Measurements from ENCODE around the gene MAN1A1. TPM values are rescaled to one million over a fixed set of nuclear protein-coding genes. Genes with fewer than 3 reads are reported as not detected.
"Not testable (repeated sequence)": the region's sequence is repeated elsewhere in the genome, so short reads cannot be mapped to it uniquely, and the experiment has no call there.

Gene MAN1A1
- total RNA-seq, 1 experiment from 2014 or later, result 14.1 TPM

DNA sequence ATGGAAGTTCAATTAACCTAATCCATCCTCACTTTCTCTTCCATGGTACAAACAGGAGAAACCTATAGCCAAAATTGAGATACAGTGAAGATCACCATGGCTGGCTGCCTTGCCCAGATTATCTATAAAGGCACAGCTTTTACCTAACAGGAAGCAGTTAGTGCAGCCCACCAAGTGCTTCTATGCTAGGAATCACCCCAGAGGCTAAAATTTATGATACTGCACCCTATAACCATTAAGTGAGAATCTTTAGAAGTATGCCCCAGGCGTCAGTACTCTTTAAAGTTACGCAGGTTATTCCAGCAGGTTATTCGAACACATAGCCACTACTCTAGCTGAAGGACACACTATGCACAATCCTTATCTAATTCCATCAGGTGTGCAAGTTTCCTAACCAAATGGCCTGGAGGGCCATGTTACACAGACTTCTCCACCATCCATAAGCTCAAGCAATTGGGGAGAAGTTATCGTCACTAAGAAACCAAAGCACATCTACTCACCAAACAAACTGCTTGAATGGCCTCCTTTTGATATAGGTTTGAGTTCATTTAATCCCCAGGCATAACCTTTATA is 43.1 kb downstream of the MAN1A1 start:
- no peak for DNase-seq (ENCODE audit: low spot score)

- no peak for DNase-seq (ENCODE audit: low spot score)
Measured at GRCh38 chr6:119303164-119303887, 46.2 kb downstream of the MAN1A1 start.

- DNase-seq (ENCODE audit: low spot score), result no peak
Measured at GRCh38 chr6:119301429-119301828, 48.1 kb downstream of the MAN1A1 start.

- no peak for DNase-seq (ENCODE audit: low spot score)
Measured at GRCh38 chr6:119299694-119300093, 49.9 kb downstream of the MAN1A1 start.

DNA sequence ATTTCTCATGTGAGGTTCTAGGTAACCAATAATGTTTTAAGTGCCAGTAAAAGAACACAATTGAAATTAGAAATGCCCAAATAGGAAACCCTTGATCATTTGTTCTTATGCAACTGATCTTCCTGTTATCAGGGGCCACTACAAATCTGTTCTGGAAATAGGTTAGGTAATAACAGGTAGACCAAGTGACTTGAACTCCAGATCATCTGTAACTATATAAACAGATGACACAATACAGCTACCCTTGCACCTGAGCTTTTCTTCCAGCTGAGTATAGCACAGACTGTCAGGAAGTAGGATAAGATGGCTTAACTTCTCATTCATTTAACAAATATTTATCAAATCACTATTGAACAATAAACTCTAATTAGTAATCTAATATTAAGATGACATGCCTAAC is 52.5 kb downstream of the MAN1A1 start:
- DNase-seq (ENCODE audit: low spot score), result no peak

DNA sequence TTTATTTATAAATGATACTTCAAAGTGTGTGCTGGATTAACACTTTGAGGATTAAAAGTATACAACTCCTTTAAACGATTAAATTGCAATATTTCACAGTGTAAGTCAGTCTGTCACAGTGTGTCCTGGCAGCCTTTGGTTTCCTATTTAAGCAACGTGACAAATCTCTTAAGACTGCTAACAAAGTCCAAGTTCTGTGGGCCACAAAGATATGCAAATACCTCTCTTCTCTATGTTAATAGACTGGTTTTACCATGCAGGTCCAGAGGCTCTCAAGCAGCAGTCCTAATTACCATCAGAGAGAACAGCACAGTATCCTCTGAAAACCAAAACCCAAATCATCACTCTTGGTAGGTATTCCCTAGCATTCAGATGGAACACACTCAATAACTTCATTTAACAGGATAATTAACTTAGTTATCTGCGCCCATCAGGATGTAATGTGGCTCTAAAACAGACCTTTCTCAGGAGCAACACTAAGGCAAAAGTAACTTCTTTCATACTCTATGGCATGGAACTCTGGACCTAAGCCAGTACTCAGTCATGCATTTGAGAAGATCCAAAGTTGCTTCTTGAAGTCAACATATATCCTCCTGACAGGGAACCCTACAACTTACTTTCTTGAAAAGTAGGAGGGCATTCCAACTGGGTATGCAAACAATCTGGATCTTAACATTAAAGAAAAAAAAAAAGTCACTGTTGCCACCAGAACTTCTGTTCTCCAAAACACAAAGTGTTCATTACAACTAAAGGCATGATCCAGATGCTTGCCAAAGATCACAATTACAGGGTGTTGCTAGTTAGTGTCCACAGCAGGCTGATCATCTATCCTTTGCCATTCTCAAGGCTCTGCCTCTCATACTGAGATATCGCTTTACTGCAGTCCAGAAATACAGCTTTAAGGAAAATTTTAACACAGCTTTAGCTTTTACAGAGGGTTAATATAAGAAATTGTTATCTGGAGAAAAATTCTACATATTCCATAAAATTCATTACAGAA is 53.2 kb downstream of the MAN1A1 start:
- no peak for DNase-seq (ENCODE audit: low spot score)

- DNase-seq (ENCODE audit: low spot score), result no peak
Measured at GRCh38 chr6:119294984-119295383, 54.6 kb downstream of the MAN1A1 start.

DNA sequence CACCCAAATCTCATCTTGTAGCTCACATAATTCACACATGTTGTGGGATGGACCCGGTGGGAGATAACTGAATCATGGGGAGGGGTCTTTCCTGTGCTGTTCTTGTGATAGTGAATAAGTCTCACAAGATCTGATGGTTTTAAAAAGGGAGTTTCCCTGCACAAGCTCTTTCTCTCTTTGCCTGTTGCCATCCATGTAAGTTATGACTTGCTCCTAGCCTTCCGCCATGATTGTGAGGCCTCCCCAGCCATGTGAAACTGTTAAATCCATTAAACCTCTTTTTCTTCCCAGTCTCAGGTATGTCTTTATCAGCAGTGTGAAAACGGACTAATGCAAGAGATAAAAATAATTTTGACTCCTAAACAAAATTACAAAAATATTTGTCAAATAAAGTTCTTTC is 58.5 kb downstream of the MAN1A1 start:
- not testable (repeated sequence) for DNase-seq (ENCODE audit: low spot score)

DNA sequence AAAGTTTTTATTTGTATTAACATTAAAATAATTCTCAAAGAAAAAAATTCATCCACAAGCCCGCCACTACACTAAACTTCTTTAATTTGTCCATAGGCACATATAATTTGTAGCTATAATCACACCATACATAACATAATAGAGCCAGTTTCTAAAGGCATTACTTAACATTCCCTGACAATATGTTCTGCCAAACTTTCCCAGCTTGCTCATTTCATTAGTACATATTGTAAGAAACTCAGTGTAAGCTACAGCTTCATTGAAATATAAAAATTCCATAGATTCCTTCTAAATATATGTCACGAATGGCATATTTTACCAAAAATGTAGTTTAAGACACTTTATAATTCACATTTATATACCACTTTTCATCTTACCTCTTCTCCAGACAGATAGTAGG is 59.3 kb downstream of the MAN1A1 start:
- no peak for DNase-seq (ENCODE audit: low spot score)

DNA sequence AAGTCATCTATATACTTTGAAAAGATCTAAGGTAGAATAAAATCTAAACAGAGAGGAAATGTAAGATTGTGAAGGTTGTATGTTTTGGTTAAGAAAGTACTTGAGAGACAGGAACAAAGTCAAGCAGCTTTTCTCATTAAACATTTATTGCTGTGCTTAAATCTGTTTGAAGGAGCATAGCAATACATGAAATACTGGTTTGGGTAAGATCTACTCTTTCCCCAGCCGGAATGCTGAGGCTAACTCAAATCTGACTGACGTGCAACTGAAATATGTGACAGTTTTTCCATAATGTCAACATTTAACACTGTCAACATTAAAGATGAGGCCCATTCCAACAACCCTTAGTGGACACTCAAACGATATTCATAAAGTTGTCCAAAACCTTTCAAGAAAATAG is 59.9 kb downstream of the MAN1A1 start:
- DNase-seq (ENCODE audit: low spot score), result no peak

- no peak for DNase-seq (ENCODE audit: low spot score)
Measured at GRCh38 chr6:119285908-119286625, 63.5 kb downstream of the MAN1A1 start.

GRCh38 chr6:119284861-119285521 is 64.6 kb downstream of the MAN1A1 start:
- no peak for DNase-seq (ENCODE audit: low spot score)

GRCh38 chr6:119283979-119284545 is 65.5 kb downstream of the MAN1A1 start:
- DNase-seq (ENCODE audit: low spot score), result no peak

DNA sequence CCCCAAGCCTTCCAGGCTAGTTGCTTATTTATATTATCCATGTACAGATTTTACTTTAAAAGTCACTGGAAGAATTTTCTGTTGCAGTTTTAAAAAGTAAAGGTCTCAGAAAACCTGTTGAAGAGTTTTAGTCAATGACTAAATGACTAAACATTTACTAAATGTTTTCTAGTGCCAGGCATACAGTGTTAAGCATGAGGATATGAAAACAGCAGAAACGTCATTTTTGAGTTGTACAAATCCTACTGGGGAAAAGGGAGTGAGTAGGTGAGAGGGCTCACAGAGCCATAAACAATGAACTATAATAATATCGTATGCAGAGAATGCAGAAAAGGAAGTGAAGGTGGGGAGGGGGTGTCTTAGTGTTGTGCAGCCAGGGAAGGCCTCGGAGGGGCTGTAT is 66.3 kb downstream of the MAN1A1 start:
- no peak for DNase-seq (ENCODE audit: low spot score)

GRCh38 chr6:119280668-119281067 is 68.9 kb downstream of the MAN1A1 start:
- DNase-seq (ENCODE audit: low spot score), result no peak

GRCh38 chr6:119280080-119280479 is 69.5 kb downstream of the MAN1A1 start:
- no peak for DNase-seq (ENCODE audit: low spot score)

DNA sequence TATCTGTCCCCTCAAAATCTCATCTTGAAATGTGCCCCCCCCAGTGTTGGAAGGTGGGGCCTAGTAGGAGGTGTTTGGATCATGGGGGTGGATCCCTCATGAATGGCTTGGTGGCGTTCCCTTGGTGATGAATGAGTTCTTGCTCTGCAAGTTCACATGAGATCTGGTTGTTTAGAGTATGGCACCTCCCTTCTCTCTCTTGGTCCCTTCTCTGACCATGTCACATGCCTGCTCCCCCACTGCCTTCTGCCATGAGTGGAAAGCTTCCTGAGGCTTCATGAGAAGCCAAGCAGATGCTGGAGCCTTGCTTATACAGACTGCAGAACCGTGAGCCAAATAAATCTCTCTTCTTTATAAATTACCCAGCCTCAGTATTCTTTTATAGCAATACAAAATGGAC is 70.9 kb downstream of the MAN1A1 start:
- no peak for DNase-seq (ENCODE audit: low spot score)

DNA sequence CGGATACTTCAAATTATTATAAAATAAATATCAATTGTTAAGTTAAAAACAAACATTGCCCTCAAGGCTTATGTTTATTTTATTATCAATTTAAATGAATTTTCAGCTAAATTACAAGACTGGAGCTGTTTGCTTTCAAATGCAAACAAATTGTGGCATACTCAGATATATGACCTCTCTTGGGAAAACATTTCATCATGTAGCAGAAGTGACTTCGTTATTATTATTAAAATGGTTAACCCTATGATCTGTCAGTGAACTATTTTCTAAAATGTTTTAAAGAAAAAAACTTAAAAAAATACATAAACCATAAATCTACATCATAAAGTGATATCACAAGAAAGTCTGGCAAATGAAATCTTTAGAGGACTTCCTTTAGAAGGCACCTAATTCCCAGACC is 72.5 kb downstream of the MAN1A1 start:
- no peak for DNase-seq (ENCODE audit: low spot score)

DNA sequence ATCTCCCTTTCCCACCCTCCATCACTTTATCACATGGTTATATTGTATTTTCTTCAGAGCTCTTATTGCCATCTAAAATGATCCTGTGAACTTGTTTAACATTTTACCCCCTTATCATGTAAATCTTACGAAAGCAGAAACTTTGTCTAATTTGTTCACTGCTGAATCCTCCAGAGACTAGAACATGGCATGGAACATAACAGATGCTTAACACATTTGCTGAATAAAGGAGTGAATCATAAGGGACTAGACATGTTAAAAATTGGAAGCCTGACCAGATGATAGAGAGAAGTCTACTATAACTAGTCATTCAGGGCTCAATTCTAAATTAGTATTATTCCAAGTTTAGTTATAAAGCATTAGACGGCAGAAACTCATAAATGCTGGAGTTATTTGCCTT is 73.3 kb downstream of the MAN1A1 start:
- no peak for DNase-seq (ENCODE audit: low spot score)

DNA sequence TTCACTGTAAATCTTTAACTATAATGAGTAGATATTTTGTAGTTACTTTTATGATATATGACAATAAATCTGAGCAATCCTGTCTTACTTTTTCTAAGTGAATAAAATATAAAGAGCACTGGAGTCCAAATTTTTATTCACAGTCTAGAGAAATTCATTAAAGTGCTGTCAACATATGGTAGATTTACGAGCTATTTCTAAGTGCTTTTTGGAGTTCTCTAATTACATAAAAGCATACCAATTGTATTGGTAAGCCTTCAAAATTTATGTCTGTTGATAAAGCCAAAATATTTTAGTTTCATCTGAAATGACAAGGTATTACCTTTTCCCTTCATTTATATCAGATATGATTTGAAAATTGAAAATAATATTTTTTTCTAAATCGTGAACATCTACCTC is 75.4 kb downstream of the MAN1A1 start:
- DNase-seq (ENCODE audit: low spot score), result no peak

Measured in H4 (cell line).